Measurements from ENCODE around the gene DDX49.
"Not testable (repeated sequence)": the region's sequence is repeated elsewhere in the genome, so short reads cannot be mapped to it uniquely, and the experiment has no call there.

GRCh38 chr19:18917593-18917992 is 1.9 kb upstream of the DDX49 start:
- not testable (repeated sequence) for TF ChIP-seq EZH2 (IDR thresholded peaks at IDR 0.05; ENCODE audit: borderline replicate concordance, low read depth, low read length, poor library complexity, severe bottlenecking)
- TF ChIP-seq, protein P1, sequence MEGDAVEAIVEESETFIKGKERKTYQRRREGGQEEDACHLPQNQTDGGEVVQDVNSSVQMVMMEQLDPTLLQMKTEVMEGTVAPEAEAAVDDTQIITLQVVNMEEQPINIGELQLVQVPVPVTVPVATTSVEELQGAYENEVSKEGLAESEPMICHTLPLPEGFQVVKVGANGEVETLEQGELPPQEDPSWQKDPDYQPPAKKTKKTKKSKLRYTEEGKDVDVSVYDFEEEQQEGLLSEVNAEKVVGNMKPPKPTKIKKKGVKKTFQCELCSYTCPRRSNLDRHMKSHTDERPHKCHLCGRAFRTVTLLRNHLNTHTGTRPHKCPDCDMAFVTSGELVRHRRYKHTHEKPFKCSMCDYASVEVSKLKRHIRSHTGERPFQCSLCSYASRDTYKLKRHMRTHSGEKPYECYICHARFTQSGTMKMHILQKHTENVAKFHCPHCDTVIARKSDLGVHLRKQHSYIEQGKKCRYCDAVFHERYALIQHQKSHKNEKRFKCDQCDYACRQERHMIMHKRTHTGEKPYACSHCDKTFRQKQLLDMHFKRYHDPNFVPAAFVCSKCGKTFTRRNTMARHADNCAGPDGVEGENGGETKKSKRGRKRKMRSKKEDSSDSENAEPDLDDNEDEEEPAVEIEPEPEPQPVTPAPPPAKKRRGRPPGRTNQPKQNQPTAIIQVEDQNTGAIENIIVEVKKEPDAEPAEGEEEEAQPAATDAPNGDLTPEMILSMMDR (conservative IDR thresholded peaks at IDR 0.05; ENCODE audit: low read depth, low read length), result not testable (repeated sequence)
